Neural cell (in vitro differentiated cells): ENCODE results near the gene EVL. TPM values are rescaled to one million over a fixed set of nuclear protein-coding genes. Genes with fewer than 3 reads are reported as not detected.
"Not testable (repeated sequence)": the region's sequence is repeated elsewhere in the genome, so short reads cannot be mapped to it uniquely, and the experiment has no call there.

ENCODE experiments used
- H2AFZ ChIP-seq: fragments of 200-600, 300-800 bp; sonication (generic), shearing (Covaris generic); 2 replicates; pipeline ENCODE4 v1.6.0; 2014; ENCODE audit warnings: low read depth, mild to moderate bottlenecking, antibody characterized with exemption, low read length, moderate library complexity
- H3F3A ChIP-seq: fragments of 200-600 bp; shearing (Covaris generic); 2 replicates; pipeline ENCODE4 v1.6.1; 2016; ENCODE audit warnings: mild to moderate bottlenecking, moderate library complexity, mixed read lengths, antibody characterized with exemption, low read length; ENCODE audit not compliant: insufficient read depth, poor library complexity, severe bottlenecking
- H3K27ac ChIP-seq: fragments of 200-600, 300-800 bp; sonication (generic), shearing (Covaris generic); 2 replicates; pipeline ENCODE4 v1.5.1; 2014; ENCODE audit warnings: mild to moderate bottlenecking, low read length, moderate library complexity
- H3K27me3 ChIP-seq: fragments of 300-800, 200-600 bp; sonication (generic), shearing (Covaris generic); 2 replicates; pipeline ENCODE4 v1.6.0; 2014; ENCODE audit warnings: mild to moderate bottlenecking, low read depth, low read length, moderate library complexity; ENCODE audit not compliant: insufficient read depth
- H3K36me3 ChIP-seq: fragments of 300-800, 200-600 bp; sonication (generic), shearing (Covaris generic); 2 replicates; pipeline ENCODE4 v1.5.1; 2014; ENCODE audit warnings: mild to moderate bottlenecking, antibody characterized with exemption, low read length, moderate library complexity; ENCODE audit not compliant: insufficient read depth
- H3K4me2 ChIP-seq: fragments of 300-800, 200-600 bp; sonication (generic), shearing (Covaris generic); 2 replicates; pipeline ENCODE4 v1.6.0; 2014; ENCODE audit warnings: mild to moderate bottlenecking, low read length
- H3K4me3 ChIP-seq: fragments of 300-800, 200-600 bp; sonication (generic), shearing (Covaris generic); 2 replicates; pipeline ENCODE4 v1.5.1; 2014; ENCODE audit warnings: mild to moderate bottlenecking, low read length, moderate library complexity
- H3K79me2 ChIP-seq: fragments of 200-600 bp; shearing (Covaris generic); replicated peaks from 2 replicates; pipeline ENCODE4 v1.6.0; 2014; ENCODE audit warnings: mild to moderate bottlenecking, low read length, moderate library complexity; ENCODE audit not compliant: insufficient read depth
- H3K9ac ChIP-seq: fragments of 300-800, 200-600 bp; sonication (generic), shearing (Covaris generic); 2 replicates; pipeline ENCODE4 v1.6.1; 2016; ENCODE audit warnings: mild to moderate bottlenecking, low read length, mixed read lengths
- H3K9me2 ChIP-seq: fragments of 200-600 bp; shearing (Covaris generic); 2 replicates; pipeline ENCODE4 v1.6.1; 2016; ENCODE audit warnings: mild to moderate bottlenecking, low read length, mixed read lengths; ENCODE audit not compliant: insufficient read depth
- H3K9me3 ChIP-seq: fragments of 200-600, 300-800 bp; sonication (generic), shearing (Covaris generic); 2 replicates; pipeline ENCODE4 v1.6.1; 2016; ENCODE audit warnings: mild to moderate bottlenecking, mixed run types, low read length, moderate library complexity, mixed read lengths
- H4K20me1 ChIP-seq: fragments of 200-600 bp; shearing (Covaris generic); 2 replicates; pipeline ENCODE4 v1.6.1; 2016; ENCODE audit warnings: mild to moderate bottlenecking, mixed run types; ENCODE audit not compliant: insufficient read depth
- CTCF ChIP-seq: fragments of 450-650 bp; IDR thresholded peaks from 2 replicates; pipeline ENCODE4 v1.5.1; 2014; ENCODE audit warnings: antibody characterized with exemption, mild to moderate bottlenecking, moderate library complexity; ENCODE audit not compliant: poor library complexity, severe bottlenecking
- EP300 ChIP-seq: fragments of 450-650 bp; conservative IDR thresholded peaks from 2 replicates; pipeline ENCODE4 v1.6.1; 2014; ENCODE audit warnings: antibody characterized with exemption, mild to moderate bottlenecking, moderate library complexity; ENCODE audit not compliant: poor library complexity, severe bottlenecking
- EZH2 ChIP-seq: fragments of 200-600, 300-800 bp; shearing (Covaris generic), sonication (generic); IDR thresholded peaks from 2 replicates; pipeline ENCODE4 v1.6.1; 2014; ENCODE audit warnings: antibody characterized with exemption, low read length, borderline replicate concordance, mild to moderate bottlenecking; ENCODE audit not compliant: insufficient read depth, poor library complexity, severe bottlenecking
- MXI1 ChIP-seq: fragments of 450-650 bp; conservative IDR thresholded peaks from 2 replicates; pipeline ENCODE4 v1.6.1; 2014; ENCODE audit warnings: antibody characterized with exemption, mild to moderate bottlenecking; ENCODE audit not compliant: poor library complexity, severe bottlenecking
- POLR2AphosphoS5 ChIP-seq: IDR thresholded peaks from 2 replicates; pipeline ENCODE4 v1.6.1; 2012
- RAD21 ChIP-seq: fragments of 450-650 bp; conservative IDR thresholded peaks from 2 replicates; pipeline ENCODE4 v1.6.1; 2014; ENCODE audit warnings: antibody characterized with exemption, mild to moderate bottlenecking, moderate library complexity
- REST ChIP-seq: IDR thresholded peaks from 2 replicates; pipeline ENCODE4 v1.6.1; 2012; ENCODE audit warnings: borderline replicate concordance
- SMC3 ChIP-seq: fragments of 450-650 bp; conservative IDR thresholded peaks from 2 replicates; pipeline ENCODE4 v1.6.1; 2014; ENCODE audit warnings: antibody characterized with exemption, mild to moderate bottlenecking, moderate library complexity; ENCODE audit not compliant: poor library complexity
- TAF1 ChIP-seq: IDR thresholded peaks from 2 replicates; pipeline ENCODE4 v1.6.1; 2012; ENCODE audit warnings: low read depth
- polyA plus RNA-seq: library from polyadenylated mRNA; depleted of rRNA; stranded (reverse); fragments of >200 nt; gene quantifications from 2 replicates; pipeline ENCODE4 v1.2.3, GENCODE V29; 2014

The EVL gene
- polyA plus RNA-seq, 1 donor from 2014 or later, result 387 TPM

GRCh38 chr14:100180671-100181070, 115.4 kb downstream of the EVL start:
- not testable (repeated sequence) for H3K9me3 ChIP-seq, H3F3A ChIP-seq, H3K9me2 ChIP-seq, H2AFZ ChIP-seq, H3K27ac ChIP-seq, H3K36me3 ChIP-seq, H3K79me2 ChIP-seq, H3K9ac ChIP-seq, H3K4me2 ChIP-seq, H3K27me3 ChIP-seq, H4K20me1 ChIP-seq, H3K4me3 ChIP-seq

- not testable (repeated sequence) for H3K9ac ChIP-seq, H2AFZ ChIP-seq, H3K27ac ChIP-seq, H4K20me1 ChIP-seq, H3F3A ChIP-seq, H3K4me3 ChIP-seq, H3K79me2 ChIP-seq, H3K27me3 ChIP-seq, H3K9me3 ChIP-seq, H3K4me2 ChIP-seq, H3K9me2 ChIP-seq, H3K36me3 ChIP-seq
These were observed 116.8 kb downstream of the EVL start for GRCh38 chr14:100181876-100182551.

- Histone ChIP-seq H3K27ac (no peak overlapping the region), H3K4me3 (no peak overlapping the region), H3F3A (no peaks in the 10 kb centered on the region), H3K27me3 (no peaks in the 10 kb centered on the region), H3K9me3 (no peaks in the 10 kb centered on the region), H3K9me2 (no peaks in the 10 kb centered on the region), H2AFZ (no peak overlapping the region), H3K9ac (no peak overlapping the region), H3K4me2 (no peak overlapping the region), H3K79me2 (no peaks in the 10 kb centered on the region), H4K20me1 (no peaks in the 10 kb centered on the region), H3K36me3 (no peaks in the 10 kb centered on the region)
- TF ChIP-seq MXI1 (no peak), RAD21 (no peak), CTCF (no peak), SMC3 (no peak)
These were observed 122.1 kb downstream of the EVL start for GRCh38 chr14:100187247-100187833.

- Histone ChIP-seq H3K27ac (no peak overlapping the region), H3F3A (no peaks in the 10 kb centered on the region), H3K27me3 (no peaks in the 10 kb centered on the region), H3K4me2 (no peak overlapping the region), H3K9me2 (no peaks in the 10 kb centered on the region), H3K9me3 (no peaks in the 10 kb centered on the region), H3K9ac (no peak overlapping the region), H3K4me3 (no peak overlapping the region), H3K79me2 (no peaks in the 10 kb centered on the region), H3K36me3 (no peaks in the 10 kb centered on the region), H4K20me1 (no peaks in the 10 kb centered on the region), H2AFZ (no peak overlapping the region)
- no peak for TF ChIP-seq POLR2AphosphoS5
- no peak for TF ChIP-seq EP300
- no peak for TF ChIP-seq MXI1
- no peak for TF ChIP-seq CTCF
- TF ChIP-seq EZH2, result no peak
- TF ChIP-seq REST, result no peak
- no peak for TF ChIP-seq RAD21
- no peak for TF ChIP-seq SMC3
- TF ChIP-seq TAF1, result no peak
These were observed 123.3 kb downstream of the EVL start for GRCh38 chr14:100188392-100189030.
